GM23338 (cell line): ENCODE measurements around the gene SORCS2. TPM values are rescaled to one million over a fixed set of nuclear protein-coding genes. Genes with fewer than 3 reads are reported as not detected.

Experiments
- ATAC-seq: fragments of 200-7000 bp; cut with Tn5 transposase; 3 replicates; pipeline ENCODE4 v1.9.1; 2020
- DNase-seq: peaks from one replicate; pipeline ENCODE4 v3.0.0-alpha.2; 2015; ENCODE audit warnings: low spot score
- H2AFZ ChIP-seq: fragments of 200-600 bp; sonication (generic); 2 replicates; pipeline ENCODE4 v1.8.0; 2016; ENCODE audit warnings: antibody characterized with exemption, mild to moderate bottlenecking, moderate library complexity
- H3F3A ChIP-seq: fragments of 200-600 bp; sonication (generic); replicated peaks from 2 replicates; pipeline ENCODE4 v1.8.0; 2017; ENCODE audit warnings: antibody characterized with exemption, mixed run types, low read depth
- H3K27ac ChIP-seq: fragments of 200-600 bp; sonication (generic); 2 replicates; pipeline ENCODE4 v1.6.1; 2016; ENCODE audit warnings: low read depth
- H3K27me3 ChIP-seq: fragments of 200-600 bp; sonication (generic); 2 replicates; pipeline ENCODE4 v1.8.0; 2016; ENCODE audit warnings: mild to moderate bottlenecking, mixed run types, moderate library complexity; ENCODE audit not compliant: insufficient read depth
- H3K36me3 ChIP-seq: fragments of 200-600 bp; sonication (generic); 2 replicates; pipeline ENCODE4 v1.8.0; 2016; ENCODE audit warnings: mild to moderate bottlenecking; ENCODE audit not compliant: insufficient read depth
- H3K4me1 ChIP-seq: fragments of 200-600 bp; sonication (generic); 2 replicates; pipeline ENCODE4 v1.8.0; 2016; ENCODE audit warnings: mild to moderate bottlenecking, moderate library complexity; ENCODE audit not compliant: insufficient read depth
- H3K4me2 ChIP-seq: fragments of 200-600 bp; sonication (generic); 2 replicates; pipeline ENCODE4 v1.7.1; 2017; ENCODE audit warnings: mixed run types
- H3K4me3 ChIP-seq: fragments of 200-600 bp; sonication (generic); 2 replicates; pipeline ENCODE4 v1.6.1; 2016; ENCODE audit warnings: mixed run types
- H3K79me2 ChIP-seq: fragments of 200-600 bp; sonication (generic); replicated peaks from 2 replicates; pipeline ENCODE4 v1.8.0; 2017; ENCODE audit warnings: mild to moderate bottlenecking; ENCODE audit not compliant: insufficient read depth
- H3K9me2 ChIP-seq: fragments of 200-600 bp; sonication (generic); 2 replicates; pipeline ENCODE4 v1.8.0; 2017; ENCODE audit not compliant: insufficient read depth
- H4K20me1 ChIP-seq: fragments of 200-600 bp; sonication (generic); replicated peaks from 2 replicates; pipeline ENCODE4 v1.8.0; 2017; ENCODE audit warnings: mild to moderate bottlenecking; ENCODE audit not compliant: insufficient read depth
- H3K27ac Mint-ChIP-seq: 2 replicates; pipeline ENCODE4 v1.8.0; 2020; ENCODE audit warnings: inconsistent platforms, mild to moderate bottlenecking, moderate library complexity, mixed read lengths
- H3K27me3 Mint-ChIP-seq: 3 replicates; pipeline ENCODE4 v1.8.0; 2022; ENCODE audit warnings: low read depth, mild to moderate bottlenecking, moderate library complexity, mixed read lengths, inconsistent platforms; ENCODE audit not compliant: insufficient read depth, poor library complexity
- H3K36me3 Mint-ChIP-seq: 3 replicates; pipeline ENCODE4 v1.8.0; 2021; ENCODE audit warnings: low read depth, mild to moderate bottlenecking, inconsistent platforms, moderate library complexity, mixed read lengths
- H3K4me1 Mint-ChIP-seq: 3 replicates; pipeline ENCODE4 v1.8.0; 2020; ENCODE audit warnings: mild to moderate bottlenecking, inconsistent platforms, mixed read lengths
- H3K4me3 Mint-ChIP-seq: 3 replicates; pipeline ENCODE4 v1.8.0; 2021; ENCODE audit warnings: moderate library complexity, mild to moderate bottlenecking, inconsistent platforms, mixed read lengths
- H3K9me3 Mint-ChIP-seq: 3 replicates; pipeline ENCODE4 v1.8.0; 2020; ENCODE audit warnings: moderate library complexity, mild to moderate bottlenecking, inconsistent platforms, mixed read lengths
- CREB1 ChIP-seq: fragments of 250-450 bp; sonication (Bioruptor Pico); IDR thresholded peaks from 2 replicates; pipeline ENCODE4 v1.5.0; 2020; ENCODE audit warnings: low read depth, mild to moderate bottlenecking, moderate library complexity
- EZH2 ChIP-seq: fragments of 200-600 bp; sonication (generic); IDR thresholded peaks from one replicate; pipeline ENCODE4 v1.8.0; 2017; ENCODE audit warnings: antibody characterized with exemption, mild to moderate bottlenecking, low read depth; ENCODE audit not compliant: unreplicated experiment
- EZH2phosphoT487 ChIP-seq: fragments of 200-600 bp; sonication (generic); IDR thresholded peaks from one replicate; pipeline ENCODE4 v1.8.1; 2018; ENCODE audit warnings: antibody characterized with exemption; ENCODE audit not compliant: unreplicated experiment
- JUNB ChIP-seq: IDR thresholded peaks from one replicate; pipeline ENCODE4 v1.6.1; 2016; ENCODE audit warnings: antibody characterized with exemption; ENCODE audit not compliant: unreplicated experiment
- NANOG ChIP-seq: IDR thresholded peaks from 2 replicates; pipeline ENCODE4 v1.6.1; 2016; ENCODE audit warnings: antibody characterized with exemption, borderline replicate concordance
- POLR2AphosphoS5 ChIP-seq: IDR thresholded peaks from 2 replicates; pipeline ENCODE4 v1.6.1; 2016; ENCODE audit warnings: antibody characterized with exemption, low read depth
- STAT1 ChIP-seq: IDR thresholded peaks from one replicate; pipeline ENCODE4 v1.6.1; 2016; ENCODE audit warnings: antibody characterized with exemption; ENCODE audit not compliant: unreplicated experiment
- polyA plus RNA-seq: library from polyadenylated mRNA; unstranded; fragments of >200 nt; fragmentation: Nextera tagmentation; extraction: Ambion mirVana; gene quantifications from 2 replicates; pipeline ENCODE4 v1.2.1, GENCODE V29; 2016
- total RNA-seq: library from RNA; depleted of rRNA; stranded (reverse); fragments of >200 nt; shearing (Covaris generic); gene quantifications from 2 replicates; pipeline ENCODE4 v1.2.3, GENCODE V29; 2014
- TF ChIP-seq, protein P1 (sequence below): IDR thresholded peaks from 2 replicates; pipeline ENCODE4 v1.6.1; 2016; ENCODE audit warnings: antibody characterized with exemption
- TF ChIP-seq, protein P2 (sequence below), 2 experiments: fragments of 200-600 bp in 1 of 2; sonication (generic) in 1 of 2; conservative IDR thresholded peaks; 2 replicates each; pipeline versions ENCODE4 v1.5.1 to v1.6.1; 2016 to 2017; ENCODE audit warnings: antibody characterized with exemption in 2 of 2, low read depth in 2 of 2, mild to moderate bottlenecking in 2 of 2, moderate library complexity in 1 of 2
- TF ChIP-seq, protein P3 (sequence below): IDR thresholded peaks from one replicate; pipeline ENCODE4 v1.6.1; 2018; ENCODE audit warnings: antibody characterized with exemption; ENCODE audit not compliant: unreplicated experiment

Gene SORCS2
- total and polyA plus RNA-seq, 2 experiments from 2014 or later, result 0.47 to 2.4 TPM

DNA sequence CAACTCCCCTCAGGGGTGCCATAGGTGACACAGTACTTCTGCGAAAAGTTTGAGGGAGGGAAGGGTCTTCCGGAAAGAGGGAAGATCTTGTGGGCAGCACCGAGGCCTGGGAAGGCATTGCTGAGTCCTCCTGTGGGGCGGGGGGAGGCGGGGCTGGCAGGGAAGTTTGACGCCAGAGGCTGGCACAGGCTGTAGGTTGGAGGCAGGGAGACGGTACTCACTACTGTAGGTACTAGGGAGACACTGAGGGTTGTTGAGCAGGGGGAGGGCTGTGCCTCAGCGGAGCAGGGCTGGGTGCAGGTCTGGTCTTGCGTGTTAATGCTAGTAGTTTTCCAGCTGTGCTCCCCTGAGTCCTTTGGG, 265.7 kb downstream of the SORCS2 start:
- no peak overlapping the region for H3K4me3 Mint-ChIP-seq
- no peak for ATAC-seq
- Histone ChIP-seq H3K4me1 (no peaks in the 10 kb centered on the region), H3K27me3 (no peaks in the 10 kb centered on the region), H3F3A (no peaks in the 10 kb centered on the region), H3K36me3 (no peaks in the 10 kb centered on the region), H3K4me3 (no peak overlapping the region), H3K27ac (no peak overlapping the region), H4K20me1 (no peaks in the 10 kb centered on the region), H3K4me2 (no peak overlapping the region), H3K79me2 (no peaks in the 10 kb centered on the region), H3K9me2 (no peaks in the 10 kb centered on the region), H2AFZ (no peak overlapping the region)
- H3K27me3 Mint-ChIP-seq, result peaks cover 17% of the 10 kb centered on the region
- no peaks in the 10 kb centered on the region for H3K9me3 Mint-ChIP-seq
- DNase-seq, result no peak
- TF ChIP-seq, protein P1, sequence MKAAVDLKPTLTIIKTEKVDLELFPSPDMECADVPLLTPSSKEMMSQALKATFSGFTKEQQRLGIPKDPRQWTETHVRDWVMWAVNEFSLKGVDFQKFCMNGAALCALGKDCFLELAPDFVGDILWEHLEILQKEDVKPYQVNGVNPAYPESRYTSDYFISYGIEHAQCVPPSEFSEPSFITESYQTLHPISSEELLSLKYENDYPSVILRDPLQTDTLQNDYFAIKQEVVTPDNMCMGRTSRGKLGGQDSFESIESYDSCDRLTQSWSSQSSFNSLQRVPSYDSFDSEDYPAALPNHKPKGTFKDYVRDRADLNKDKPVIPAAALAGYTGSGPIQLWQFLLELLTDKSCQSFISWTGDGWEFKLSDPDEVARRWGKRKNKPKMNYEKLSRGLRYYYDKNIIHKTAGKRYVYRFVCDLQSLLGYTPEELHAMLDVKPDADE, result no peak
- H3K4me1 Mint-ChIP-seq, result peaks cover 22% of the 10 kb centered on the region
- no peak overlapping the region for H3K27ac Mint-ChIP-seq
- H3K36me3 Mint-ChIP-seq, result no peaks in the 10 kb centered on the region

DNA sequence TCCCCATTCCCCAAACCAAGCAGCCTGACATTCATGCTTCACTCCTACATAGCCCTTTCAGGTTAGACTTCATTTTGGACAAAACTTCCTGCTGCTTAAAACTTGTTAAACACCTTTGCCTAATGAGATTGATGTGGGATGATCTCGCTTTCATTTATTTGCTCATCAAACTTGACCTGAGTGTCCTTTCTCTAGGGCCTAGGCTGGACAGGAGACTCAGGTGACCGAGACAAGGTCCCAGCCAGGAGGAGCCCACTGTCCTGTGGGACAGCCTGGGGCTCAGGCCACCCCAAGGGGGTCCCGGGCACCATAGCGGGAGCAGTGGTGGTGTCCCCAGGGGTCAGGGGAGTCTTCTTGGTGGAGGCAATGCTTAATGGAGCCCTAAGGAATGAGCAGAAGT, 266.1 kb downstream of the SORCS2 start:
- H3K4me3 ChIP-seq, result no peak overlapping the region
- no peaks in the 10 kb centered on the region for H3K4me1 ChIP-seq
- ATAC-seq (no peak), DNase-seq (no peak)
- H3K9me2 ChIP-seq, result no peaks in the 10 kb centered on the region
- H3K36me3 Mint-ChIP-seq, result no peaks in the 10 kb centered on the region
- peaks cover 17% of the 10 kb centered on the region for H3K27me3 Mint-ChIP-seq
- no peak overlapping the region for H3K4me3 Mint-ChIP-seq
- H3K79me2 ChIP-seq, result no peaks in the 10 kb centered on the region
- no peaks in the 10 kb centered on the region for H3K9me3 Mint-ChIP-seq
- H4K20me1 ChIP-seq, result no peaks in the 10 kb centered on the region
- no peak overlapping the region for H2AFZ ChIP-seq
- H3K36me3 ChIP-seq, result no peaks in the 10 kb centered on the region
- H3K27ac ChIP-seq, result no peak overlapping the region
- H3K4me1 Mint-ChIP-seq, result peaks cover 22% of the 10 kb centered on the region
- H3K4me2 ChIP-seq, result no peak overlapping the region
- H3K27me3 ChIP-seq, result no peaks in the 10 kb centered on the region
- no peak overlapping the region; the same call in 1 of the 2 replicates for H3K27ac Mint-ChIP-seq
- H3F3A ChIP-seq, result no peaks in the 10 kb centered on the region
- TF ChIP-seq EZH2phosphoT487 (no peak), NANOG (no peak), POLR2AphosphoS5 (no peak), STAT1 (no peak), CREB1 (no peak), JUNB (no peak), EZH2 (no peak)
- TF ChIP-seq, protein P2, sequence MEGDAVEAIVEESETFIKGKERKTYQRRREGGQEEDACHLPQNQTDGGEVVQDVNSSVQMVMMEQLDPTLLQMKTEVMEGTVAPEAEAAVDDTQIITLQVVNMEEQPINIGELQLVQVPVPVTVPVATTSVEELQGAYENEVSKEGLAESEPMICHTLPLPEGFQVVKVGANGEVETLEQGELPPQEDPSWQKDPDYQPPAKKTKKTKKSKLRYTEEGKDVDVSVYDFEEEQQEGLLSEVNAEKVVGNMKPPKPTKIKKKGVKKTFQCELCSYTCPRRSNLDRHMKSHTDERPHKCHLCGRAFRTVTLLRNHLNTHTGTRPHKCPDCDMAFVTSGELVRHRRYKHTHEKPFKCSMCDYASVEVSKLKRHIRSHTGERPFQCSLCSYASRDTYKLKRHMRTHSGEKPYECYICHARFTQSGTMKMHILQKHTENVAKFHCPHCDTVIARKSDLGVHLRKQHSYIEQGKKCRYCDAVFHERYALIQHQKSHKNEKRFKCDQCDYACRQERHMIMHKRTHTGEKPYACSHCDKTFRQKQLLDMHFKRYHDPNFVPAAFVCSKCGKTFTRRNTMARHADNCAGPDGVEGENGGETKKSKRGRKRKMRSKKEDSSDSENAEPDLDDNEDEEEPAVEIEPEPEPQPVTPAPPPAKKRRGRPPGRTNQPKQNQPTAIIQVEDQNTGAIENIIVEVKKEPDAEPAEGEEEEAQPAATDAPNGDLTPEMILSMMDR (conservative IDR thresholded peaks at IDR 0.05; ENCODE audit: low read depth in 2 of 2), result no peak
- TF ChIP-seq, protein P1, result no peak
- TF ChIP-seq, protein P3, sequence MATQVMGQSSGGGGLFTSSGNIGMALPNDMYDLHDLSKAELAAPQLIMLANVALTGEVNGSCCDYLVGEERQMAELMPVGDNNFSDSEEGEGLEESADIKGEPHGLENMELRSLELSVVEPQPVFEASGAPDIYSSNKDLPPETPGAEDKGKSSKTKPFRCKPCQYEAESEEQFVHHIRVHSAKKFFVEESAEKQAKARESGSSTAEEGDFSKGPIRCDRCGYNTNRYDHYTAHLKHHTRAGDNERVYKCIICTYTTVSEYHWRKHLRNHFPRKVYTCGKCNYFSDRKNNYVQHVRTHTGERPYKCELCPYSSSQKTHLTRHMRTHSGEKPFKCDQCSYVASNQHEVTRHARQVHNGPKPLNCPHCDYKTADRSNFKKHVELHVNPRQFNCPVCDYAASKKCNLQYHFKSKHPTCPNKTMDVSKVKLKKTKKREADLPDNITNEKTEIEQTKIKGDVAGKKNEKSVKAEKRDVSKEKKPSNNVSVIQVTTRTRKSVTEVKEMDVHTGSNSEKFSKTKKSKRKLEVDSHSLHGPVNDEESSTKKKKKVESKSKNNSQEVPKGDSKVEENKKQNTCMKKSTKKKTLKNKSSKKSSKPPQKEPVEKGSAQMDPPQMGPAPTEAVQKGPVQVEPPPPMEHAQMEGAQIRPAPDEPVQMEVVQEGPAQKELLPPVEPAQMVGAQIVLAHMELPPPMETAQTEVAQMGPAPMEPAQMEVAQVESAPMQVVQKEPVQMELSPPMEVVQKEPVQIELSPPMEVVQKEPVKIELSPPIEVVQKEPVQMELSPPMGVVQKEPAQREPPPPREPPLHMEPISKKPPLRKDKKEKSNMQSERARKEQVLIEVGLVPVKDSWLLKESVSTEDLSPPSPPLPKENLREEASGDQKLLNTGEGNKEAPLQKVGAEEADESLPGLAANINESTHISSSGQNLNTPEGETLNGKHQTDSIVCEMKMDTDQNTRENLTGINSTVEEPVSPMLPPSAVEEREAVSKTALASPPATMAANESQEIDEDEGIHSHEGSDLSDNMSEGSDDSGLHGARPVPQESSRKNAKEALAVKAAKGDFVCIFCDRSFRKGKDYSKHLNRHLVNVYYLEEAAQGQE, result no peak
